A549 (cell line): ENCODE results near the gene C1orf115. TPM values are rescaled to one million over a fixed set of nuclear protein-coding genes. Genes with fewer than 3 reads are reported as not detected.

ENCODE experiments used
- ATAC-seq, 2 experiments: fragments of 200-7000 bp in 1 of 2; fragments of >200 bp in 1 of 2; cut with Nextera tagmentation in 1 of 2; cut with Tn5 transposase in 1 of 2; 3 replicates each; pipeline versions ENCODE4 v1.8.0 to v1.9.1; 2018 to 2020; ENCODE audit warnings: mild to moderate bottlenecking in 1 of 2, moderate library complexity in 1 of 2
- CTCF ChIA-PET: fragments of 300-600 bp; sonication (Branson Sonifier 250); formaldehyde crosslinking; extraction: SDS; loops from one replicate; lab custom pipeline; 2021; ENCODE audit warnings: antibody characterized with exemption, inconsistent platforms; lab: Yijun Ruan, JAX
- POLR2A ChIA-PET: fragments of 350-600 bp; formaldehyde crosslinking; extraction: SDS; loops from one replicate; lab custom pipeline; 2021; ENCODE audit warnings: antibody characterized with exemption, inconsistent platforms; lab: Yijun Ruan, JAX
- DNase-seq, 2 experiments: peaks; one replicate each; pipeline versions ENCODE4 v3.0.0 to v3.0.0-alpha.2; 2011 to 2016; ENCODE audit warnings: low read depth in 1 of 2, low spot score in 1 of 2
- FAIRE-seq: peaks from 2 replicates; lab custom pipeline; 2011; peaks lifted over from hg19 to GRCh38; lab: Jason Lieb, UNC
- H3K27ac ChIP-seq, 2 experiments: fragments of >200 bp; sonication (Bioruptor Twin); formaldehyde crosslinking; 3 replicates each; pipeline ENCODE4 v1.5.1; 2016 to 2017
- H3K4me1 ChIP-seq: fragments of >200 bp; sonication (Bioruptor Twin); formaldehyde crosslinking; 3 replicates; pipeline ENCODE4 v1.6.1; 2016
- H3K4me2 ChIP-seq: fragments of >200 bp; sonication (Bioruptor Twin); formaldehyde crosslinking; 3 replicates; pipeline ENCODE4 v1.6.1; 2016
- H3K4me3 ChIP-seq: fragments of >200 bp; sonication (Bioruptor Twin); formaldehyde crosslinking; 3 replicates; pipeline ENCODE4 v1.5.1; 2016
- H3K9me3 ChIP-seq: fragments of >200 bp; sonication (Bioruptor Twin); formaldehyde crosslinking; 3 replicates; pipeline ENCODE4 v1.6.1; 2016
- BCL3 ChIP-seq: fragments of >200 bp; sonication (Bioruptor Twin); formaldehyde crosslinking; IDR thresholded peaks from 3 replicates; pipeline ENCODE4 v1.6.1; 2016
- CBX2 ChIP-seq: fragments of 200-600 bp; sonication (generic); IDR thresholded peaks from 2 replicates; pipeline ENCODE4 v1.6.1; 2016; ENCODE audit warnings: low read depth, mild to moderate bottlenecking, borderline replicate concordance
- EHF ChIP-seq: fragments of 250-450 bp; sonication (Bioruptor Pico); IDR thresholded peaks from 2 replicates; pipeline ENCODE4 v1.5.0; 2020; ENCODE audit warnings: mild to moderate bottlenecking
- ESRRA ChIP-seq: fragments of 150-350 bp; IDR thresholded peaks from 2 replicates; pipeline ENCODE4 v1.6.1; 2014; ENCODE audit warnings: mild to moderate bottlenecking, low read length, borderline replicate concordance
- FOSB ChIP-seq: fragments of 250-450 bp; sonication (Bioruptor Pico); IDR thresholded peaks from 2 replicates; pipeline ENCODE4 v1.5.0; 2020; ENCODE audit warnings: mild to moderate bottlenecking, moderate library complexity
- FOSL2 ChIP-seq, 2 experiments: fragments of 450-650 bp in 1 of 2; fragments of >200 bp in 1 of 2; sonication (Bioruptor Twin) in 1 of 2; formaldehyde crosslinking; IDR thresholded peaks; 2 replicates each; pipeline versions ENCODE4 v1.5.0 to v1.6.1; 2016 to 2020; ENCODE audit warnings: mild to moderate bottlenecking in 1 of 2, moderate library complexity in 1 of 2
- HDAC2 ChIP-seq: fragments of 200-600 bp; sonication (generic); IDR thresholded peaks from 2 replicates; pipeline ENCODE4 v1.6.1; 2016
- HES2 ChIP-seq: fragments of >200 bp; sonication (Bioruptor Twin); formaldehyde crosslinking; IDR thresholded peaks from 2 replicates; pipeline ENCODE4 v1.6.1; 2016
- HOXA7 ChIP-seq: fragments of 250-450 bp; sonication (Bioruptor Pico); IDR thresholded peaks from 2 replicates; pipeline ENCODE4 v1.5.0; 2020; ENCODE audit warnings: mild to moderate bottlenecking, moderate library complexity
- HOXB13 ChIP-seq: fragments of 250-450 bp; sonication (Bioruptor Pico); IDR thresholded peaks from 2 replicates; pipeline ENCODE4 v1.5.0; 2020; ENCODE audit warnings: low read depth, mild to moderate bottlenecking, moderate library complexity
- MAX ChIP-seq: IDR thresholded peaks from 2 replicates; pipeline ENCODE4 v1.6.1; 2012
- MAZ ChIP-seq: fragments of 150-350 bp; IDR thresholded peaks from 2 replicates; pipeline ENCODE4 v1.6.1; 2014; ENCODE audit warnings: antibody characterized with exemption, low read depth, low read length, borderline replicate concordance
- NFE2L2 ChIP-seq: fragments of 150-350 bp; conservative IDR thresholded peaks from 2 replicates; pipeline ENCODE4 v1.6.1; 2014; ENCODE audit warnings: low read length
- NPAS2 ChIP-seq: fragments of 250-450 bp; sonication (Bioruptor Pico); IDR thresholded peaks from 2 replicates; pipeline ENCODE4 v1.8.0; 2022; ENCODE audit warnings: mild to moderate bottlenecking, moderate library complexity, borderline replicate concordance
- NR3C1 ChIP-seq: fragments of >200 bp; sonication (Bioruptor Twin); formaldehyde crosslinking; IDR thresholded peaks from 3 replicates; pipeline ENCODE4 v1.6.1; 2017
- POLR2AphosphoS2 ChIP-seq: conservative IDR thresholded peaks from 2 replicates; pipeline ENCODE4 v1.6.1; 2012; ENCODE audit warnings: low read length, improper control_type of control experiment, inconsistent platforms
- RAD21 ChIP-seq, 2 experiments: fragments of >200 bp in 1 of 2; sonication (Bioruptor Twin) in 1 of 2; formaldehyde crosslinking in 1 of 2; IDR thresholded peaks in 1 of 2; conservative IDR thresholded peaks in 1 of 2; 2 replicates in 1 of 2; 3 replicates in 1 of 2; pipeline ENCODE4 v1.6.1; 2012 to 2018; ENCODE audit warnings: inconsistent platforms in 1 of 2
- RCOR1 ChIP-seq: fragments of 150-350 bp; IDR thresholded peaks from 2 replicates; pipeline ENCODE4 v1.6.1; 2014; ENCODE audit warnings: antibody characterized with exemption, low read length, low read depth
- RFX5 ChIP-seq: fragments of 450-650 bp; IDR thresholded peaks from 2 replicates; pipeline ENCODE4 v1.7.1; 2014; ENCODE audit warnings: antibody characterized with exemption, mild to moderate bottlenecking, moderate library complexity
- RNF2 ChIP-seq: fragments of 200-600 bp; sonication (generic); IDR thresholded peaks from 2 replicates; pipeline ENCODE4 v1.6.1; 2016; ENCODE audit warnings: low read depth, mild to moderate bottlenecking, antibody characterized with exemption, moderate library complexity, borderline replicate concordance
- SREBF2 ChIP-seq: fragments of 450-650 bp; IDR thresholded peaks from 2 replicates; pipeline ENCODE4 v1.6.1; 2014; ENCODE audit warnings: mild to moderate bottlenecking, moderate library complexity
- TFCP2L1 ChIP-seq: fragments of 250-450 bp; sonication (Bioruptor Pico); IDR thresholded peaks from 2 replicates; pipeline ENCODE4 v1.5.0; 2021; ENCODE audit warnings: mild to moderate bottlenecking
- TP53 ChIP-seq: fragments of 250-450 bp; sonication (Bioruptor Pico); IDR thresholded peaks from 2 replicates; pipeline ENCODE4 v1.5.0; 2021; ENCODE audit warnings: mild to moderate bottlenecking, moderate library complexity
- ZNF302 ChIP-seq: fragments of 250-450 bp; sonication (Bioruptor Pico); IDR thresholded peaks from 2 replicates; pipeline ENCODE4 v1.9.0; 2021; ENCODE audit warnings: inconsistent platforms, mild to moderate bottlenecking, moderate library complexity
- WGBS: methylation state at CpG from one replicate; pipeline ENCODE4 v1.1.6; 2017; ENCODE audit errors: missing lambda C conversion rate; 5-methylcytosine and 5-hydroxymethylcytosine counted together
- polyA plus RNA-seq, 4 experiments: library from polyadenylated mRNA; depleted of rRNA in 3 of 4; stranded (reverse); fragments of >200 nt; fragmentation: RNase III in 1 of 4; extraction: RNeasy Plus Mini Kit Qiagen cat#74134 plus additional on column Dnase treatment in 1 of 4; gene quantifications; 2 replicates in 3 of 4; 3 replicates in 1 of 4; pipeline ENCODE4 v1.2.3, GENCODE V29; 2011 to 2017

The C1orf115 gene
- polyA plus RNA-seq, 2 of the 4 experiments (the other 2 are of a cell fraction): 6.4 to 7.5 TPM

GRCh38 chr1:220655961-220656740, 34.0 kb upstream of the C1orf115 start:
- no peaks in the 10 kb centered on the region for H3K4me1 ChIP-seq
- no peak overlapping the region for H3K27ac ChIP-seq
- DNase-seq: no peak
- H3K4me2 ChIP-seq: no peak overlapping the region
- CTCF ChIA-PET: no interaction called here
- no peak for FAIRE-seq
- no peak overlapping the region for H3K4me3 ChIP-seq
- peak in 1 of 2 experiments; percentile 34; a peak in 1 of 6 replicates for ATAC-seq
- POLR2A ChIA-PET: no interaction called here
- no peaks in the 10 kb centered on the region for H3K9me3 ChIP-seq
- TF ChIP-seq FOSL2 (IDR thresholded peaks at IDR 0.05) (no peak), FOSL2 (CRISPR knock-in tag; IDR thresholded peaks at IDR 0.05) (no peak), SREBF2 (no peak), RNF2 (no peak), HDAC2 (no peak), MAX (no peak), NPAS2 (CRISPR knock-in tag) (no peak), BCL3 (no peak), MAZ (no peak), HOXB13 (CRISPR knock-in tag) (no peak), TFCP2L1 (CRISPR knock-in tag) (no peak), RAD21 (conservative IDR thresholded peaks at IDR 0.05 in 1 of 2, IDR thresholded peaks at IDR 0.05 in 1 of 2) (no peak), RCOR1 (no peak), CBX2 (no peak), TP53 (CRISPR knock-in tag) (no peak), POLR2AphosphoS2 (no peak), NR3C1 (no peak), ESRRA (no peak), NFE2L2 (no peak), FOSB (no peak), HOXA7 (CRISPR knock-in tag) (no peak)

DNA sequence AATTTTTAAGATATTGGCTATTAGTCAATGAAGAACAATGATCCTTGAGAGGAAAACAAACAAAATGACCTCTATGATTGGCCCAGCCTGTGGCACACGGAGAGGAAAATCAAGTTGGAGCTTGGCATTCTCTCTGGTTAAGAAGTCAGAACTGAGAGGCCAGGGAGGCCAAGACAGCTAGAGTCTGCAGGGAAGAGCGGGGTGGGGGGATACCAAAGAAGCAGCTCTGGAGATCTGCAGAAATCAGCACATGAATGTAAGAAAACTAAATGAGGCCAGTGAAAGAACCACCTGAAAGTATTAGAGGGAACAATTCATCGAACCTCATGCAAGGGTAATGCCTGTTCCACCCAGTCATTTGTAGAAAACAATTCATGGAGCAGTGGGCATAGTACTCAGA, 23.8 kb upstream of the C1orf115 start:
- H3K27ac ChIP-seq: no peak overlapping the region
- H3K4me2 ChIP-seq: no peak overlapping the region
- FAIRE-seq: no peak
- no peak for ATAC-seq
- ChIA-PET POLR2A (no interaction called here), CTCF (interaction anchor here (0.6 kb wide), 1 partner anchor 198 kb away, joined by 3 read pairs; no protein-coding TSS in a partner anchor)
- DNase-seq: no peak
- H3K4me1 ChIP-seq: no peaks in the 10 kb centered on the region
- no peak overlapping the region for H3K4me3 ChIP-seq
- peaks cover 8% of the 10 kb centered on the region; the same call in 2 of the 3 replicates for H3K9me3 ChIP-seq
- TF ChIP-seq MAZ: no peak
- TF ChIP-seq RFX5: no peak
- TF ChIP-seq SREBF2: no peak
- no peak for TF ChIP-seq TP53 (CRISPR knock-in tag)
- TF ChIP-seq RAD21 (conservative IDR thresholded peaks at IDR 0.05 in 1 of 2, IDR thresholded peaks at IDR 0.05 in 1 of 2): no peak
- TF ChIP-seq HES2: no peak
- TF ChIP-seq ZNF302: no peak
- TF ChIP-seq ESRRA: no peak
- no peak for TF ChIP-seq NPAS2 (CRISPR knock-in tag)
- no peak for TF ChIP-seq RNF2
- TF ChIP-seq EHF (CRISPR knock-in tag): no peak
- 30% methylated on average over 3 of the region's 3 CpGs for WGBS
